ENCODE measurements around the gene PPP2R5A.
A peak's percentile ranks its signal among the peaks of the same experiment; 100 is the strongest.

The PPP2R5A gene

DNA sequence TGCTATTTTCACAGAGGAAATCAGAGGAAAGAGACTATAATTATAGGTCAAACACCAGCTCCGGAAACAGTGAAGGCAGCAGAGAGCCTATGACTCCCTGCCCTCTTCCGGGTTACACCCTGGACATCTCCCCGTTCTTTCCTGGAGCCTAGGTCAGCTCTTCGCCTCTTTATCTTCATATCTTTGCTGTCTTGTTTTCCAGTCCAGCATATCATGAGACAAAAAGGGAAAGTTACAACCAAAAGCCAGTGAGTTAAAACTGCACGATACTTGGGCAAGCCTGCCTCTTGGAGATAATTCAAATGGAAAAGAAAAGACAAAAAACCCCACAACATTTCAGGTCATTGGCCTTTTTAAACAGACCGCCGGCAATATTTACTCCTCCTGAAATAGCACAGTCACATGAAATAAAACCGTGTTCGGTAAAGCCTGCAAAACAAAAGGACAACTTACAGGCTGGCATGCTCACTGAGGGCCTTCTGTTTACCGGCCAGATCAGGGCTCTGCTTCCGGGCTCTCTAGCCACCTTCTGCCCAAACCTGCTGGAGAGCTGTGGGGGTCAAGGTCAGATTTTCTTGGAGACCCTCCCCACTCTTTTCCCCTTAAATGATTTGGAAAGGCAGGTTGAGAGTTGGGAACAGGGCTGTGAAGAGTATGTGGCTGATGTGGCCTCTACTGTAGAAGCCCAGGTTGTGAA, 42.8 kb upstream of the PPP2R5A start:
- Histone ChIP-seq H3K4me2 (ENCODE audit: low read depth, low read length) (peak overlapping the region; percentile 22; the same call in 1 of the 2 replicates), H4K20me1 (ENCODE audit: insufficient read depth, low read length) (no peaks in the 10 kb centered on the region), H3K9ac (ENCODE audit: low read length) (no peak overlapping the region), H3K27me3 (replicated peaks; ENCODE audit: insufficient read depth, low read length) (no peaks in the 10 kb centered on the region), H3F3A (ENCODE audit: insufficient read depth, low read length) (peaks cover 7% of the 10 kb centered on the region; the same call in 1 of the 2 replicates), H3K9me2 (replicated peaks; ENCODE audit: insufficient read depth, low read length) (no peaks in the 10 kb centered on the region), H3K36me3 (replicated peaks; ENCODE audit: insufficient read depth, low read length) (no peaks in the 10 kb centered on the region), H3K4me3 (ENCODE audit: low read length) (no peak overlapping the region), H3K4me1 (ENCODE audit: low read length) (peaks cover 27% of the 10 kb centered on the region), H3K79me2 (ENCODE audit: low read length) (no peaks in the 10 kb centered on the region), H2AFZ (ENCODE audit: low read length) (peak overlapping the region; percentile 4; the same call in 1 of the 2 replicates), H3K27ac (ENCODE audit: low read length) (peak overlapping the region; percentile 11; the same call in 1 of the 2 replicates), H3K9me3 (replicated peaks; ENCODE audit: insufficient read depth, low read length) (no peaks in the 10 kb centered on the region)
- DNase-seq: no peak
- TF ChIP-seq, protein P1, sequence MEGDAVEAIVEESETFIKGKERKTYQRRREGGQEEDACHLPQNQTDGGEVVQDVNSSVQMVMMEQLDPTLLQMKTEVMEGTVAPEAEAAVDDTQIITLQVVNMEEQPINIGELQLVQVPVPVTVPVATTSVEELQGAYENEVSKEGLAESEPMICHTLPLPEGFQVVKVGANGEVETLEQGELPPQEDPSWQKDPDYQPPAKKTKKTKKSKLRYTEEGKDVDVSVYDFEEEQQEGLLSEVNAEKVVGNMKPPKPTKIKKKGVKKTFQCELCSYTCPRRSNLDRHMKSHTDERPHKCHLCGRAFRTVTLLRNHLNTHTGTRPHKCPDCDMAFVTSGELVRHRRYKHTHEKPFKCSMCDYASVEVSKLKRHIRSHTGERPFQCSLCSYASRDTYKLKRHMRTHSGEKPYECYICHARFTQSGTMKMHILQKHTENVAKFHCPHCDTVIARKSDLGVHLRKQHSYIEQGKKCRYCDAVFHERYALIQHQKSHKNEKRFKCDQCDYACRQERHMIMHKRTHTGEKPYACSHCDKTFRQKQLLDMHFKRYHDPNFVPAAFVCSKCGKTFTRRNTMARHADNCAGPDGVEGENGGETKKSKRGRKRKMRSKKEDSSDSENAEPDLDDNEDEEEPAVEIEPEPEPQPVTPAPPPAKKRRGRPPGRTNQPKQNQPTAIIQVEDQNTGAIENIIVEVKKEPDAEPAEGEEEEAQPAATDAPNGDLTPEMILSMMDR (IDR thresholded peaks at IDR 0.05; ENCODE audit: low read length): no peak
- TF ChIP-seq EZH2phosphoT487 (IDR thresholded peaks at IDR 0.05; ENCODE audit: low read length) (no peak), EZH2 (optimal IDR thresholded peaks at IDR 0.05; ENCODE audit: low read depth, low read length) (no peak)

DNA sequence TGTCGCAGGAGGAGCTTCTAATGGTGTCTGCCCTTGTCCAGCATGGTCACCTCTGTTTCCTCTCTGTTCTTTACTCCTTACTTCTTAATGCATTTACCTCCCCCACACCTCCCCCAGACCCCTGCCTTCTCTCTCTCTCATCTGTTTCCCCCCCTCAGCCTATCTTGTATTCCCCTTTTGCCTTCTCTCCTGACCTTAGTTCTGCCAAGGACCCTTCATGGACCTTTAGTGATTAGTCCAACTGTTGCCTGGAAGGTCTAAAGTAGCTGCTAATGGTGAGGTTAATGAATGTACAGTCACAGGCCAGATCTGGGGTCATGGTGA, 42.3 kb upstream of the PPP2R5A start:
- no peak overlapping the region for H2AFZ ChIP-seq (ENCODE audit: low read length)
- H3K9ac ChIP-seq (ENCODE audit: low read length): no peak overlapping the region
- TF ChIP-seq EZH2phosphoT487 (IDR thresholded peaks at IDR 0.05; ENCODE audit: low read length) (no peak), EZH2 (optimal IDR thresholded peaks at IDR 0.05; ENCODE audit: low read depth, low read length) (no peak)
- TF ChIP-seq, protein P1 (IDR thresholded peaks at IDR 0.05; ENCODE audit: low read length): no peak
- H3K27ac ChIP-seq (ENCODE audit: low read length): no peak overlapping the region; the same call in 1 of the 2 replicates
- no peaks in the 10 kb centered on the region for H3K27me3 ChIP-seq (replicated peaks; ENCODE audit: insufficient read depth, low read length)
- H3F3A ChIP-seq (ENCODE audit: insufficient read depth, low read length): peaks cover 4% of the 10 kb centered on the region; the same call in 1 of the 2 replicates
- no peaks in the 10 kb centered on the region for H3K9me3 ChIP-seq (replicated peaks; ENCODE audit: insufficient read depth, low read length)
- H3K79me2 ChIP-seq (ENCODE audit: low read length): no peaks in the 10 kb centered on the region
- H4K20me1 ChIP-seq (ENCODE audit: insufficient read depth, low read length): no peaks in the 10 kb centered on the region
- no peak for DNase-seq
- H3K36me3 ChIP-seq (replicated peaks; ENCODE audit: insufficient read depth, low read length): no peaks in the 10 kb centered on the region
- H3K4me1 ChIP-seq (ENCODE audit: low read length): peaks cover 22% of the 10 kb centered on the region
- no peak overlapping the region for H3K4me3 ChIP-seq (ENCODE audit: low read length)
- no peak overlapping the region for H3K4me2 ChIP-seq (ENCODE audit: low read depth, low read length)
- H3K9me2 ChIP-seq (replicated peaks; ENCODE audit: insufficient read depth, low read length): no peaks in the 10 kb centered on the region

DNA sequence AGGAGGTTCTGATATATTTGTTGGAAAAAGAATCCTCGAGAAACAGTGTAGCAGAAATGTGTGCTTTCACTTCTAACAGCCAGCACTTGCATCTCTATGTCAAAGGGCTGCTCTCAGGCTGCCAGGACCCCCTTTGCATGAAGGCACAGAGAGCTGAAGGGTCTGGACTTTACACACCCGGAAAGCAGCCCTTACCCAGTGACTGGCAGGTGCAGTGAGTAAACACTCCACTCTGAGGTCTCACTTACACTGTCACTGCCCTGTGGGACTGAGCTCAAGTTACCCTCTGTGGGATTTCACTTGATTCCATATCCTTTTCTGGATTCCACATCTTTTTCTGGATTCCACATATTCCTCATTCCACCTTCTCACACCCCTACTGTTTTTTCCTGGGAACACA, 40.8 kb upstream of the PPP2R5A start:
- no peak for TF ChIP-seq EZH2phosphoT487 (IDR thresholded peaks at IDR 0.05; ENCODE audit: low read length)
- TF ChIP-seq, protein P1 (IDR thresholded peaks at IDR 0.05; ENCODE audit: low read length): no peak
- TF ChIP-seq EZH2 (optimal IDR thresholded peaks at IDR 0.05; ENCODE audit: low read depth, low read length): no peak
- H3K27me3 ChIP-seq (replicated peaks; ENCODE audit: insufficient read depth, low read length): no peaks in the 10 kb centered on the region
- H3K9ac ChIP-seq (ENCODE audit: low read length): no peak overlapping the region
- H2AFZ ChIP-seq (ENCODE audit: low read length): no peak overlapping the region
- no peak for DNase-seq
- no peaks in the 10 kb centered on the region for H4K20me1 ChIP-seq (ENCODE audit: insufficient read depth, low read length)
- no peaks in the 10 kb centered on the region for H3K9me3 ChIP-seq (replicated peaks; ENCODE audit: insufficient read depth, low read length)
- no peaks in the 10 kb centered on the region for H3K9me2 ChIP-seq (replicated peaks; ENCODE audit: insufficient read depth, low read length)
- no peaks in the 10 kb centered on the region for H3K79me2 ChIP-seq (ENCODE audit: low read length)
- H3K4me3 ChIP-seq (ENCODE audit: low read length): no peak overlapping the region
- H3K4me2 ChIP-seq (ENCODE audit: low read depth, low read length): no peak overlapping the region
- no peak overlapping the region for H3K27ac ChIP-seq (ENCODE audit: low read length)
- peaks cover 14% of the 10 kb centered on the region for H3K4me1 ChIP-seq (ENCODE audit: low read length)
- H3K36me3 ChIP-seq (replicated peaks; ENCODE audit: insufficient read depth, low read length): no peaks in the 10 kb centered on the region
- no peaks in the 10 kb centered on the region for H3F3A ChIP-seq (ENCODE audit: insufficient read depth, low read length)
